Measurements from ENCODE around the gene UBE2L5.
A peak's percentile ranks its signal among the peaks of the same experiment; 100 is the strongest.
"Not testable (repeated sequence)": the region's sequence is repeated elsewhere in the genome, so short reads cannot be mapped to it uniquely, and the experiment has no call there.

The UBE2L5 gene

DNA sequence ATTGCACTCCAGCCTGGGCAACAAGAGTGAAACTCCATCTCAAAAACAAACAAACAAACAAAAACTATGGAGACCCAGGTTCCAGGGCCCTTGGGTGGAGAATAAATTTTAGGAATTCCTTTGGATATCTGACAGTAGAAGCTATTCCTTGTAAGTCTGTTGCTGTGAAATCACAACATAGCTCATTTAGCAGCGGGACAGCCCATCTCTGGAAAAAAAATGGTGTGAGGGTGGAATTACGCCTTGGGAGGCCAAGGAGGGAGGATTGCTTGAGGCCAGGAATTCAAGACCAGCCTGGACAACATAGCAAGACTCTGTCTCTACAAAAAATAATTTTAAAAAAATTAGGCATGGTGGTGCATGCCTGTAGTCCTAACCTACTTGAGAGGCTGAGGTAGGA lies 27.8 kb downstream of the UBE2L5 start:
- TF ChIP-seq, protein P1, sequence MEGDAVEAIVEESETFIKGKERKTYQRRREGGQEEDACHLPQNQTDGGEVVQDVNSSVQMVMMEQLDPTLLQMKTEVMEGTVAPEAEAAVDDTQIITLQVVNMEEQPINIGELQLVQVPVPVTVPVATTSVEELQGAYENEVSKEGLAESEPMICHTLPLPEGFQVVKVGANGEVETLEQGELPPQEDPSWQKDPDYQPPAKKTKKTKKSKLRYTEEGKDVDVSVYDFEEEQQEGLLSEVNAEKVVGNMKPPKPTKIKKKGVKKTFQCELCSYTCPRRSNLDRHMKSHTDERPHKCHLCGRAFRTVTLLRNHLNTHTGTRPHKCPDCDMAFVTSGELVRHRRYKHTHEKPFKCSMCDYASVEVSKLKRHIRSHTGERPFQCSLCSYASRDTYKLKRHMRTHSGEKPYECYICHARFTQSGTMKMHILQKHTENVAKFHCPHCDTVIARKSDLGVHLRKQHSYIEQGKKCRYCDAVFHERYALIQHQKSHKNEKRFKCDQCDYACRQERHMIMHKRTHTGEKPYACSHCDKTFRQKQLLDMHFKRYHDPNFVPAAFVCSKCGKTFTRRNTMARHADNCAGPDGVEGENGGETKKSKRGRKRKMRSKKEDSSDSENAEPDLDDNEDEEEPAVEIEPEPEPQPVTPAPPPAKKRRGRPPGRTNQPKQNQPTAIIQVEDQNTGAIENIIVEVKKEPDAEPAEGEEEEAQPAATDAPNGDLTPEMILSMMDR (IDR thresholded peaks at IDR 0.05; ENCODE audit: insufficient read depth, low read depth, low read length, missing control alignments) = no peak
- DNase-seq (ENCODE audit: low read depth) = no peak
- H3K4me3 ChIP-seq (ENCODE audit: low read length) = no peak overlapping the region

DNA sequence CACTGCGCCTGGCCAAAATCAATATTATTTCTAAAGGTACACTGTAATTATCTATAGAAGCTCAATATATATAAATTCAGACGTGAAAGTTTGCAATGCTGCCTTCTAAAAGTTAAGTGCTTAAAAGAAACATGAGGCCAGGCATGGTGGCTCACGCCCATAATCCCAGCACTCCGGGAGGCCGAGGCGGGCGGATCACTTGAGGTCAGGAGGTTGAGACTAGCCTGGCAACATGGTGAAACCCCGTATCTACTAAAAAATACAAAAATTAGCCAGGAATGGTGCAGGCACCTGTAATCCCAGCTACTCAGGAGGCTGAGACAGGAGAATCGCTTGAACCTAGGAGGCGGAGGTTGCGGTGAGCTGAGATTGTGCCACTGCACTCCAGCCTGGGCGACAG lies 29.2 kb downstream of the UBE2L5 start:
- not testable (repeated sequence) for H3K4me3 ChIP-seq (ENCODE audit: low read length); DNase-seq (ENCODE audit: low read depth)

DNA sequence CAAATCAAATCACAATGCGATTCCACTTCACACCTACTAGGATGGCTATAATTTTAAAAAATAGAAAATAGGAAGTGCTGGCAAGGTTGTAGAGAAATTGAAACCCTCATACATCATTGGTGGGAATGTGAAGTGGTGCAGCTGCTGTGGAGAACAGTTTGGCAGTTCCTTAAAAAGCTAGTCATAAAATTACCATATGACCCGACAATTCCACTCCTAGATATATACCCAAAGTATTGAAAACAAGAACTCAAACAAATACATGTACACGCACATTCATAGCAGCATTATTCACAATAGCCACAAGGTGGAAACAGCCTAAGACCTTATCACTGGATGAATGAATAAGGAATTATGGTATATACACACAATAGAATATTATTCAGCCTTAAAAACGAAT lies 31.4 kb downstream of the UBE2L5 start:
- DNase-seq (ENCODE audit: low read depth) = peak; percentile 27
- TF ChIP-seq, protein P1 (IDR thresholded peaks at IDR 0.05; ENCODE audit: insufficient read depth, low read depth, low read length, missing control alignments) = peak; percentile 19
- no peak overlapping the region for H3K4me3 ChIP-seq (ENCODE audit: low read length)

- no peak overlapping the region for H3K4me3 ChIP-seq (ENCODE audit: low read length)
- no peak for DNase-seq (ENCODE audit: low read depth)
- TF ChIP-seq, protein P1 (IDR thresholded peaks at IDR 0.05; ENCODE audit: insufficient read depth, low read depth, low read length, missing control alignments) = no peak
Observed at GRCh38 chr13:30454991-30455390, 32.7 kb downstream of the UBE2L5 start.

- TF ChIP-seq, protein P1 (IDR thresholded peaks at IDR 0.05; ENCODE audit: insufficient read depth, low read depth, low read length, missing control alignments) = no peak
- H3K4me3 ChIP-seq (ENCODE audit: low read length) = no peak overlapping the region
- DNase-seq (ENCODE audit: low read depth) = no peak
Observed at GRCh38 chr13:30456290-30456689, 34.0 kb downstream of the UBE2L5 start.

- no peak overlapping the region for H3K4me3 ChIP-seq (ENCODE audit: low read length)
- TF ChIP-seq, protein P1 (IDR thresholded peaks at IDR 0.05; ENCODE audit: insufficient read depth, low read depth, low read length, missing control alignments) = no peak
- no peak for DNase-seq (ENCODE audit: low read depth)
Observed at GRCh38 chr13:30457306-30457891, 35.1 kb downstream of the UBE2L5 start.

GRCh38 chr13:30461279-30462066 lies 39.2 kb downstream of the UBE2L5 start:
- H3K4me3 ChIP-seq (ENCODE audit: low read length) = not testable (repeated sequence)
- peak; percentile 58 for DNase-seq (ENCODE audit: low read depth)
- TF ChIP-seq, protein P1 (IDR thresholded peaks at IDR 0.05; ENCODE audit: insufficient read depth, low read depth, low read length, missing control alignments) = peak; percentile 55
